ENCODE results near the gene NPY2R. TPM values are rescaled to one million over a fixed set of nuclear protein-coding genes. Genes with fewer than 3 reads are reported as not detected.

The NPY2R gene
- total RNA-seq, 1 donor from 2014 or later: not detected

DNA sequence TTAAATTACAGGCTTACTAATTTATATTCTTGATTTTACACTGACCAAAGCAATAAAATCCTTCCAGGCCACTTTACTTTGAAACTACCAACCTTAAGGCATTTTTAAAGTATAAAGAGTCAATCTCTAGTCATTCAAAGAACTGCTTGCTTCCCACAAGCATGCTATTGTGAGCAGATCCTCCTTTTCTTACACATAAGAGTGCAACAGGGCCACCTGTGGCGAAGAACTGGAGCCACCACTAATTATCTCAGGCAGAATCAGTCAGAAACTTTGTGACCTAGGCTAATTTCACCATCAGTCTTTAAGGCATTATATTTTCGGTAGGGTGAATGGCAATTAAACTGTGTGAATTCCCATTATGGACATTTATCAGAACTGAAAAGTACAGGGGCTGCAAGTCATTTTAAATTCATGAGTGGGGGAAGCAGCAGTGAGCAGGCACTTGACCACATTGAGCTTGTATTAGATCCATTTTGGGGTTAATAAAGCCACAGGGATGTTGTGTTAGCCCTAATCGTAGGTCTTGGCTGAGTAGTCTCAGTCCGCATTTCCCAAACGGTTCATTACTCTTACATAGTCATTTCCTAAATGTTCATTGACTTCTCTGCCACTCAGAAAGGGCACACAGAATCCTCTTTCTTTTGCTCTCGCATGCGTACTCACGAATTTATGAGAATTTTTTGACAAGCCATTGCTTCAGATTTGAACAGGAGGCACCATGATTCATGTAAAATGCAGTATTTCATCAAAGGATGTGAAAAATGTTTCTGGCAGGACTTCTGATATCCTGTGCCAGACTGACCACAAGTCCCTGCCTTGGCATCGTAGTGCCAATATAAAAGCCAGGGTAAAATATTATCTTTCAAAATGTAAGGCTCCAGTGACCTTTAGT, 39.8 kb downstream of the NPY2R start:
- TF ChIP-seq, protein P1, sequence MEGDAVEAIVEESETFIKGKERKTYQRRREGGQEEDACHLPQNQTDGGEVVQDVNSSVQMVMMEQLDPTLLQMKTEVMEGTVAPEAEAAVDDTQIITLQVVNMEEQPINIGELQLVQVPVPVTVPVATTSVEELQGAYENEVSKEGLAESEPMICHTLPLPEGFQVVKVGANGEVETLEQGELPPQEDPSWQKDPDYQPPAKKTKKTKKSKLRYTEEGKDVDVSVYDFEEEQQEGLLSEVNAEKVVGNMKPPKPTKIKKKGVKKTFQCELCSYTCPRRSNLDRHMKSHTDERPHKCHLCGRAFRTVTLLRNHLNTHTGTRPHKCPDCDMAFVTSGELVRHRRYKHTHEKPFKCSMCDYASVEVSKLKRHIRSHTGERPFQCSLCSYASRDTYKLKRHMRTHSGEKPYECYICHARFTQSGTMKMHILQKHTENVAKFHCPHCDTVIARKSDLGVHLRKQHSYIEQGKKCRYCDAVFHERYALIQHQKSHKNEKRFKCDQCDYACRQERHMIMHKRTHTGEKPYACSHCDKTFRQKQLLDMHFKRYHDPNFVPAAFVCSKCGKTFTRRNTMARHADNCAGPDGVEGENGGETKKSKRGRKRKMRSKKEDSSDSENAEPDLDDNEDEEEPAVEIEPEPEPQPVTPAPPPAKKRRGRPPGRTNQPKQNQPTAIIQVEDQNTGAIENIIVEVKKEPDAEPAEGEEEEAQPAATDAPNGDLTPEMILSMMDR (conservative IDR thresholded peaks at IDR 0.05): no peak
- Mint-ChIP-seq H3K36me3 (ENCODE audit: low read depth) (no peaks in the 10 kb centered on the region), H3K27me3 (ENCODE audit: low read depth) (peaks cover 4% of the 10 kb centered on the region), H3K4me3 (no peak overlapping the region), H3K9me3 (no peaks in the 10 kb centered on the region), H3K4me1 (peaks cover 13% of the 10 kb centered on the region), H3K27ac (ENCODE audit: unreplicated experiment) (no peak overlapping the region)
- DNase-seq (ENCODE audit: low read depth, low spot score): no peak

DNA sequence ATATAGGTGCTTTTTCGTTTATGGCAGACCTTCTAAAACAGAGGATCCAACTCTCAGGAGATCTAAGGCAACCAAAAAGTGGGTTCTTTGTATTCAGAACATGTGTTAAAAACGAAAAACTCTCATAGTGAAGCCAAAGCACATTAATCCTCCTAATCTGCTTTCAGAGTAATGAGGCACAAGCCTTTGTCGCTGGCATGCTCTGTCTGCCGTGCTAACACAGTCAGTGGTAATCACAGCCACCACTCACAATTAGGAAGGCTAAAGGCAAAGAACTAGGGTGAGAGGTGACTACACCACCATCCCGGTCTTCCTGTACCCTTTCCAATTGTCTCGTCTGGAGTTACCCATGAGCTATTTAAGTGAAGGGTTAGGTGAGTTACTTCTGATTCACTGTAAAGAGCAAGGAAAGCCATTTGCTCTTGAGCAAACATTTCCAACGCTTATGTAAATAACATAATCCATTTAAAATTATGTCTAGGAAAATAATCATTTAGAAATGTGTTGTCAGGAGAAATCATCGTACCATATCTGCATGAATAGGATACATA, 40.7 kb downstream of the NPY2R start:
- TF ChIP-seq, protein P1 (conservative IDR thresholded peaks at IDR 0.05): no peak
- peaks cover 13% of the 10 kb centered on the region for H3K4me1 Mint-ChIP-seq
- no peaks in the 10 kb centered on the region for H3K9me3 Mint-ChIP-seq
- DNase-seq (ENCODE audit: low read depth, low spot score): no peak
- no peaks in the 10 kb centered on the region for H3K36me3 Mint-ChIP-seq (ENCODE audit: low read depth)
- no peak overlapping the region for H3K4me3 Mint-ChIP-seq
- peaks cover 5% of the 10 kb centered on the region for H3K27me3 Mint-ChIP-seq (ENCODE audit: low read depth)
- H3K27ac Mint-ChIP-seq (ENCODE audit: unreplicated experiment): no peak overlapping the region

DNA sequence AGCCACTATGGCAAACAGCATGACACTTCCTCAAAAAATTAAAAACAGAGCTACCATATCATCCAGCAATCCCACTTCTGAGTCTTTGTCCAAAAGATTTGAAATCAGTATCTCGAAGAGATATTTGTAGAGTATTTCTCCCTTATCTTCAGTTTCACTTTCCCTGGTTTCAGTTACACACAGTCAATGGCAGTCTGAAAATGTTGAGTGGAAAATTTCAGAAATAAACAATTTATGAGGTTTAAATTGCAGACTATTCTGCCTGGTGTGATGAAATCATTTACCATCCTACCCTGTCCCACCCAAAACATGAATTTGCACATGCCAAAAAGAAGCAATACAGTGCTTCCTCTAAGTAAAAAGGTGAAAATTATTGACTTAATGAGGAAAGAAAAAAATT, 43.9 kb downstream of the NPY2R start:
- H3K9me3 Mint-ChIP-seq: no peaks in the 10 kb centered on the region
- TF ChIP-seq, protein P1 (conservative IDR thresholded peaks at IDR 0.05): no peak
- H3K36me3 Mint-ChIP-seq (ENCODE audit: low read depth): no peaks in the 10 kb centered on the region
- peaks cover 13% of the 10 kb centered on the region for H3K4me1 Mint-ChIP-seq
- no peak for DNase-seq (ENCODE audit: low read depth, low spot score)
- peaks cover 6% of the 10 kb centered on the region for H3K27me3 Mint-ChIP-seq (ENCODE audit: low read depth)
- no peak overlapping the region for H3K4me3 Mint-ChIP-seq
- no peak overlapping the region for H3K27ac Mint-ChIP-seq (ENCODE audit: unreplicated experiment)

GRCh38 chr4:155263480-155263879, 55.0 kb downstream of the NPY2R start:
- H3K4me1 Mint-ChIP-seq: no peaks in the 10 kb centered on the region
- H3K4me3 Mint-ChIP-seq: no peak overlapping the region
- TF ChIP-seq, protein P1 (conservative IDR thresholded peaks at IDR 0.05): no peak
- no peaks in the 10 kb centered on the region for H3K36me3 Mint-ChIP-seq (ENCODE audit: low read depth)
- peaks cover 8% of the 10 kb centered on the region for H3K27me3 Mint-ChIP-seq (ENCODE audit: low read depth)
- no peaks in the 10 kb centered on the region for H3K9me3 Mint-ChIP-seq
- DNase-seq (ENCODE audit: low read depth, low spot score): no peak
- H3K27ac Mint-ChIP-seq (ENCODE audit: unreplicated experiment): no peak overlapping the region

GRCh38 chr4:155265113-155265512, 56.7 kb downstream of the NPY2R start:
- H3K4me3 Mint-ChIP-seq: no peak overlapping the region
- H3K9me3 Mint-ChIP-seq: no peaks in the 10 kb centered on the region
- H3K4me1 Mint-ChIP-seq: no peaks in the 10 kb centered on the region
- H3K36me3 Mint-ChIP-seq (ENCODE audit: low read depth): no peaks in the 10 kb centered on the region
- TF ChIP-seq, protein P1 (conservative IDR thresholded peaks at IDR 0.05): no peak
- H3K27me3 Mint-ChIP-seq (ENCODE audit: low read depth): peaks cover 8% of the 10 kb centered on the region
- no peak for DNase-seq (ENCODE audit: low read depth, low spot score)
- H3K27ac Mint-ChIP-seq (ENCODE audit: unreplicated experiment): no peak overlapping the region

Other genes starting within 250 kb of the NPY2R start
- gene MAP9, start 168.3 kb downstream of the NPY2R start, total RNA-seq: 15.8 and 17.8 TPM in 2 replicates

Measured in neural crest cell (in vitro differentiated cells).